ENCODE data around the gene HIBCH.
"Not testable (repeated sequence)": the region's sequence is repeated elsewhere in the genome, so short reads cannot be mapped to it uniquely, and the experiment has no call there.

The HIBCH gene

DNA sequence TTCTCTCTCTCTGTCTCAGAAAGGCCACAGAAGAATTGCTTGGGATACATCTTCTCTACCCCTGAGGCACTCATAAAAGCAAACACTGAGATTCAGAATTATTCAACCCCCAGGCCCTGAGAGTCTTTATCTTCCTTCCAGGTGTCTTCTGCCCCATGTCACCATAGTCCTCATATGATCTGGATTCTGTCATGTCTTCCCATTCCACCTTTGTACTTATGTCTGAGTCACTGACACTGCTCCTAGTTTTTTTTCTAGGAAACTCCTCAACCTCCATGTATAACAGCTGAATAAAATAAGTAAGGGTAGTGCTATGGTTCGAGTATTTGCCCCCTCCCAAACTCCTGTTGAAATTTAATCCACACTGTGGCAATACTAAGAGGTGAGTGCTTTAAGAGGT is 11.6 kb downstream of the HIBCH start:
- Histone ChIP-seq H3K4me1 (peaks cover 4% of the 10 kb centered on the region), H3K79me2 (peaks cover 2% of the 10 kb centered on the region), H3K27me3 (ENCODE audit: control insufficient read depth, insufficient read depth, low read length) (no peaks in the 10 kb centered on the region), H3K27ac (no peak overlapping the region), H3K36me3 (ENCODE audit: control insufficient read depth, insufficient read depth, low read length) (no peaks in the 10 kb centered on the region), H3K9ac (no peak overlapping the region), H3K4me3 (ENCODE audit: low read depth, low read length) (no peak overlapping the region), H3K4me2 (ENCODE audit: low read length) (no peak overlapping the region), H2AFZ (no peak overlapping the region), H3K9me3 (ENCODE audit: control insufficient read depth, low read length) (no peaks in the 10 kb centered on the region)
- TF ChIP-seq CTCF (IDR thresholded peaks at IDR 0.05) = no peak

DNA sequence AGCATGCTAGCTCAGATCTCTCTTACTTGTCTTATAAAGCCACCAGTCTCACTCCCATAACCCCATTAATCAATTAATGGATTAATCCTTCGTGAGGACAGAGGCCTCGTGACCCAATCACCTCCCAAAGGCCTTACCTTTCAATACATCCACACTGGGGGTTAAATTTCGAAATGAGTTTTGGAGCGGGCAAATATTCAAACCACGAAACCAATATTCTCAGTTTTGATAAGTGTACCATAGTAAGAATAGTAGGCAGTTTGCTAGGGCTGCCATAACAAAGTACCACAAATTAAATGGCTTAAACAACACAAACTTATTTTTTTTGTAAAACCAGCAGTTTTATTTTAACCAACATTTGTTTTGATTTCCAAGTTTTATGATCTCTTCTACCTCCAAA is 15.2 kb downstream of the HIBCH start:
- Histone ChIP-seq H3K27me3 (ENCODE audit: control insufficient read depth, insufficient read depth, low read length) (no peaks in the 10 kb centered on the region), H3K4me2 (ENCODE audit: low read length) (no peak overlapping the region), H3K27ac (no peak overlapping the region), H2AFZ (no peak overlapping the region), H3K79me2 (peaks cover 5% of the 10 kb centered on the region), H3K9ac (no peak overlapping the region), H3K36me3 (ENCODE audit: control insufficient read depth, insufficient read depth, low read length) (no peaks in the 10 kb centered on the region), H3K4me1 (peaks cover 4% of the 10 kb centered on the region), H3K4me3 (ENCODE audit: low read depth, low read length) (no peak overlapping the region), H3K9me3 (ENCODE audit: control insufficient read depth, low read length) (no peaks in the 10 kb centered on the region)
- no peak for TF ChIP-seq CTCF (IDR thresholded peaks at IDR 0.05)

- TF ChIP-seq CTCF (IDR thresholded peaks at IDR 0.05) = no peak
- Histone ChIP-seq H3K27me3 (ENCODE audit: control insufficient read depth, insufficient read depth, low read length) (no peaks in the 10 kb centered on the region), H3K9me3 (ENCODE audit: control insufficient read depth, low read length) (no peaks in the 10 kb centered on the region), H3K9ac (no peak overlapping the region), H3K36me3 (ENCODE audit: control insufficient read depth, insufficient read depth, low read length) (no peaks in the 10 kb centered on the region), H2AFZ (no peak overlapping the region), H3K27ac (no peak overlapping the region), H3K79me2 (peaks cover 5% of the 10 kb centered on the region), H3K4me3 (ENCODE audit: low read depth, low read length) (no peak overlapping the region), H3K4me2 (ENCODE audit: low read length) (no peak overlapping the region), H3K4me1 (peaks cover 4% of the 10 kb centered on the region)
Measured at GRCh38 chr2:190303647-190304046, 16.0 kb downstream of the HIBCH start.

DNA sequence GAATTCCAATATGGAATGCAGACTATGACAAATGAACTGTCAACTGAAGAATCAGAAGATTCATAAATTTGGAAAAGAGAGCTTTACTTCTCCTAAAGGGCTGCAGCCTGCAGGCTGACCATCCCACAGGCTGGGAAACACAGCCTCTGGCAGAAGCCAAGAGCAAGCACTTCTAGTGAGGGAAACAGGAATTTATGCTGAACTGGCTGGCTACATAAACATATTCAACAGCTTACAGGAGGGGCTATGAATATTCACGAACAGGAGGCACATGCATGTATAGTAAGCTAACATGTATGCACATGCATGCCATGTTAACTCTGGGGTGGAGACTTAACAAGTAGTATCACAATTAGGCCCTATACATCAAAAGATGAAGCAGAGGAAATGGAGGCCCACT is 17.6 kb downstream of the HIBCH start:
- no peak for TF ChIP-seq CTCF (IDR thresholded peaks at IDR 0.05)
- no peaks in the 10 kb centered on the region for H3K9me3 ChIP-seq (ENCODE audit: control insufficient read depth, low read length)
- H3K4me1 ChIP-seq = peaks cover 4% of the 10 kb centered on the region
- no peak overlapping the region for H3K9ac ChIP-seq
- H3K27me3 ChIP-seq (ENCODE audit: control insufficient read depth, insufficient read depth, low read length) = no peaks in the 10 kb centered on the region
- H3K79me2 ChIP-seq = peaks cover 5% of the 10 kb centered on the region
- no peak overlapping the region for H3K27ac ChIP-seq
- H3K4me2 ChIP-seq (ENCODE audit: low read length) = no peak overlapping the region
- H2AFZ ChIP-seq = no peak overlapping the region
- H3K4me3 ChIP-seq (ENCODE audit: low read depth, low read length) = no peak overlapping the region
- H3K36me3 ChIP-seq (ENCODE audit: control insufficient read depth, insufficient read depth, low read length) = no peaks in the 10 kb centered on the region

DNA sequence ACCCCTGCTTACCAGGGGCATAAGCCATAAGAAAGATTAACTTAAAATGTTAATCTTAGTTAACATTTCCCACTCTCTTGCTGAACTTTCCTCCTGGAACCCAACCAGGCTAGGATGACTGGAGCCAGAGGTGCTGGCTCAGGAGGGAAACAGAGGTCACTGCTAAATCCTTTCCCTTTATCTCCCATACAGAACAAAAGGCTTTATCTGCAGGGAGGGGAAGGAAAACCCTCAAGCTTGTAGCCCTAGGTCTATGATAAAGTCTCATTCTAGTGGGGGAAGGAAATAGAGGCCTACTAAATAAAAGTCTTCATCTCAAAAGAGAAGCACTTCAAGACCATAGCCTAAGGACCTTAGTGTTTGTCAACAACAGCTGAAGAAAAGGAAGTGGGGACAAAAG is 18.6 kb downstream of the HIBCH start:
- Histone ChIP-seq H3K36me3 (ENCODE audit: control insufficient read depth, insufficient read depth, low read length) (no peaks in the 10 kb centered on the region), H3K4me2 (ENCODE audit: low read length) (no peak overlapping the region), H3K9ac (no peak overlapping the region), H3K27me3 (ENCODE audit: control insufficient read depth, insufficient read depth, low read length) (no peaks in the 10 kb centered on the region), H3K4me1 (peaks cover 4% of the 10 kb centered on the region), H3K79me2 (peaks cover 5% of the 10 kb centered on the region), H3K27ac (no peak overlapping the region), H2AFZ (no peak overlapping the region), H3K4me3 (ENCODE audit: low read depth, low read length) (no peak overlapping the region), H3K9me3 (ENCODE audit: control insufficient read depth, low read length) (no peaks in the 10 kb centered on the region)
- no peak for TF ChIP-seq CTCF (IDR thresholded peaks at IDR 0.05)

DNA sequence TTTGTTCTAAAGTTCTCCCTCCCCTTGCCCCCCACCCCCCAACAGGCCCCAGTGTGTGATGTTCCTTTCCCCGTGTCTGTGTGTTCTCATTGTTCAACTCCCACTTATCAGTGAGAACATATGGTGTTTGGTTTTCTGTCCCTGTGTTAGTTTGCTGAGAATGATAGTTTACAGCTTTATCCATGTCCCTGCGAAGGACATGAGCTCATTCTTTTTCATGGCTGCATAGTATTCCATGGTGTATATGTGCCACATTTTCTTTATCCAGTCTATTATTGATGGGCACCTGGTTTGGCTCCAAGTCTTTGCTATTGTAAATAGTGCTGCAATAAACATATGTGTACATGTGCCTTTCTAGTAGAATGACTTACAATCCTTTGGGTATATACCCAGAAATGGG is 21.7 kb downstream of the HIBCH start:
- H2AFZ ChIP-seq; H3K79me2 ChIP-seq; H3K27me3 ChIP-seq (ENCODE audit: control insufficient read depth, insufficient read depth, low read length); H3K9me3 ChIP-seq (ENCODE audit: control insufficient read depth, low read length); H3K4me2 ChIP-seq (ENCODE audit: low read length); H3K9ac ChIP-seq; H3K4me1 ChIP-seq; H3K36me3 ChIP-seq (ENCODE audit: control insufficient read depth, insufficient read depth, low read length); H3K27ac ChIP-seq; H3K4me3 ChIP-seq (ENCODE audit: low read depth, low read length): not testable (repeated sequence)

Data from parathyroid adenoma (tissue), 2 donors.